Cardiac fibroblast (primary cell): ENCODE measurements around the gene MEGF11.

Experiments
- DNase-seq, 2 donors: peaks; one replicate each; pipeline versions ENCODE4 v3.0.0 to v3.0.0-alpha.2; 2010; ENCODE audit warnings: low read depth in 2 of 2
- H3K4me3 ChIP-seq, 2 donors: replicated peaks in 1 of 2; 1 replicate in 1 of 2; 2 replicates in 1 of 2; pipeline ENCODE4 v1.5.1; 2011; ENCODE audit warnings: low read depth in 2 of 2, low read length in 2 of 2, mild to moderate bottlenecking in 2 of 2, moderate library complexity in 1 of 2
- CTCF ChIP-seq: IDR thresholded peaks from one replicate; pipeline ENCODE4 v1.5.1; 2011; ENCODE audit warnings: low read depth, mild to moderate bottlenecking, low read length, inconsistent platforms

Gene MEGF11

GRCh38 chr15:66149871-66150270 lies 103.7 kb downstream of the MEGF11 start:
- TF ChIP-seq CTCF = no peak
- no peak overlapping the region for H3K4me3 ChIP-seq
- no peak for DNase-seq

GRCh38 chr15:66148187-66148586 lies 105.4 kb downstream of the MEGF11 start:
- no peak overlapping the region for H3K4me3 ChIP-seq
- no peak for DNase-seq
- no peak for TF ChIP-seq CTCF

- H3K4me3 ChIP-seq = no peak overlapping the region
- no peak for TF ChIP-seq CTCF
- no peak for DNase-seq
Observed at GRCh38 chr15:66147440-66147839, 106.1 kb downstream of the MEGF11 start.

GRCh38 chr15:66145726-66146182 lies 107.8 kb downstream of the MEGF11 start:
- DNase-seq = no peak
- no peak for TF ChIP-seq CTCF
- no peak overlapping the region for H3K4me3 ChIP-seq

GRCh38 chr15:66144978-66145725 lies 108.4 kb downstream of the MEGF11 start:
- no peak for DNase-seq
- no peak overlapping the region for H3K4me3 ChIP-seq
- TF ChIP-seq CTCF = no peak

GRCh38 chr15:66142285-66142684 lies 111.3 kb downstream of the MEGF11 start:
- no peak overlapping the region for H3K4me3 ChIP-seq
- DNase-seq = no peak
- TF ChIP-seq CTCF = no peak
